GM23248 (cell line): Measurements from ENCODE around the gene ATP7B. TPM values are rescaled to one million over a fixed set of nuclear protein-coding genes. Genes with fewer than 3 reads are reported as not detected.

Source experiments
- DNase-seq: peaks from one replicate; pipeline ENCODE4 v3.0.0-alpha.2; 2015
- H2AFZ ChIP-seq: fragments of 200-600 bp; sonication (generic); 2 replicates; pipeline ENCODE4 v1.6.1; 2016; ENCODE audit warnings: antibody characterized with exemption
- H3F3A ChIP-seq: fragments of 200-600 bp; sonication (generic); 2 replicates; pipeline ENCODE4 v1.6.1; 2016; ENCODE audit warnings: mild to moderate bottlenecking, antibody characterized with exemption, mixed run types; ENCODE audit not compliant: insufficient read depth
- H3K27ac ChIP-seq: fragments of 200-600 bp; sonication (generic); 2 replicates; pipeline ENCODE4 v1.5.1; 2016; ENCODE audit warnings: mild to moderate bottlenecking
- H3K27me3 ChIP-seq: fragments of 200-600 bp; sonication (generic); replicated peaks from 2 replicates; pipeline ENCODE4 v1.6.1; 2016; ENCODE audit warnings: mild to moderate bottlenecking; ENCODE audit not compliant: insufficient read depth
- H3K36me3 ChIP-seq: fragments of 200-600 bp; sonication (generic); 2 replicates; pipeline ENCODE4 v1.6.1; 2016; ENCODE audit warnings: low read depth, mild to moderate bottlenecking
- H3K4me1 ChIP-seq: fragments of 200-600 bp; sonication (generic); 2 replicates; pipeline ENCODE4 v1.6.1; 2016; ENCODE audit warnings: mild to moderate bottlenecking; ENCODE audit not compliant: insufficient read depth
- H3K4me2 ChIP-seq: fragments of 200-600 bp; sonication (generic); one replicate; pipeline ENCODE4 v1.6.1; 2016; ENCODE audit warnings: mild to moderate bottlenecking; ENCODE audit not compliant: unreplicated experiment
- H3K4me3 ChIP-seq: fragments of 200-600 bp; sonication (generic); 2 replicates; pipeline ENCODE4 v1.5.1; 2016; ENCODE audit warnings: mild to moderate bottlenecking
- H3K79me2 ChIP-seq: fragments of 200-600 bp; sonication (generic); 2 replicates; pipeline ENCODE4 v1.6.1; 2016; ENCODE audit warnings: mild to moderate bottlenecking; ENCODE audit not compliant: insufficient read depth
- H3K9ac ChIP-seq: fragments of 200-600 bp; sonication (generic); 2 replicates; pipeline ENCODE4 v1.6.1; 2016; ENCODE audit warnings: mild to moderate bottlenecking
- H3K9me2 ChIP-seq: fragments of 200-600 bp; sonication (generic); 2 replicates; pipeline ENCODE4 v1.6.1; 2016; ENCODE audit warnings: mixed run types, mild to moderate bottlenecking, moderate library complexity; ENCODE audit not compliant: insufficient read depth
- H3K9me3 ChIP-seq: fragments of 200-600 bp; sonication (generic); one replicate; pipeline ENCODE4 v1.6.1; 2017; ENCODE audit warnings: low read depth
- H4K20me1 ChIP-seq: fragments of 200-600 bp; sonication (generic); 2 replicates; pipeline ENCODE4 v1.6.0; 2016; ENCODE audit not compliant: insufficient read depth
- EZH2 ChIP-seq: fragments of 200-600 bp; sonication (generic); IDR thresholded peaks from 2 replicates; pipeline ENCODE4 v1.6.1; 2018; ENCODE audit warnings: antibody characterized with exemption, mild to moderate bottlenecking; ENCODE audit not compliant: insufficient read depth, poor library complexity, severe bottlenecking
- EZH2phosphoT487 ChIP-seq: fragments of 200-600 bp; sonication (generic); IDR thresholded peaks from 2 replicates; pipeline ENCODE4 v1.6.1; 2018; ENCODE audit warnings: antibody characterized with exemption, moderate library complexity, mild to moderate bottlenecking, low read depth; ENCODE audit not compliant: insufficient read depth
- WGBS, 2 experiments: methylation state at CpG; one replicate each; pipeline ENCODE4 v1.1.6; 2015 to 2017; ENCODE audit warnings: low lambda C conversion rate in 2 of 2, low coverage in 1 of 2; ENCODE audit errors: missing lambda C conversion rate in 2 of 2; 5-methylcytosine and 5-hydroxymethylcytosine counted together
- in situ Hi-C: fragments of 300-500 bp; cut with MboI; formaldehyde crosslinking; loops from 2 replicates; pipeline ENCODE4 v1.15.0; 2020
- polyA plus RNA-seq: library from polyadenylated mRNA; unstranded; fragments of >200 nt; fragmentation: Nextera tagmentation; extraction: Ambion mirVana; gene quantifications from 2 replicates; pipeline ENCODE4 v1.2.1, GENCODE V29; 2016
- total RNA-seq: library from RNA; depleted of rRNA; stranded (reverse); fragments of >200 nt; shearing (Covaris generic); gene quantifications from 2 replicates; pipeline ENCODE4 v1.2.3, GENCODE V29; 2014

ATP7B gene
- total and polyA plus RNA-seq, 2 experiments from 2014 or later = 0.10 to 0.32 TPM

GRCh38 chr13:51966186-51966585 lies 45.1 kb downstream of the ATP7B start:
- Histone ChIP-seq H3K27ac (no peak overlapping the region), H3K4me1 (no peaks in the 10 kb centered on the region), H3K9me2 (no peaks in the 10 kb centered on the region), H4K20me1 (no peaks in the 10 kb centered on the region), H3K9ac (no peak overlapping the region), H3F3A (no peaks in the 10 kb centered on the region), H3K79me2 (no peaks in the 10 kb centered on the region), H2AFZ (no peak overlapping the region), H3K27me3 (no peaks in the 10 kb centered on the region), H3K4me2 (no peak overlapping the region), H3K4me3 (no peak overlapping the region), H3K36me3 (no peaks in the 10 kb centered on the region), H3K9me3 (no peaks in the 10 kb centered on the region)
- in situ Hi-C loops = no loop called here
- DNase-seq = no peak
- WGBS, 2 experiments = 70 to 76% methylated on average over 10 of the region's 10 CpGs
- TF ChIP-seq EZH2 = no peak
- no peak for TF ChIP-seq EZH2phosphoT487

- H3K9me3 ChIP-seq = no peaks in the 10 kb centered on the region
- in situ Hi-C loops = no loop called here
- no peak overlapping the region for H2AFZ ChIP-seq
- no peaks in the 10 kb centered on the region for H3K36me3 ChIP-seq
- H3K79me2 ChIP-seq = no peaks in the 10 kb centered on the region
- H3K4me1 ChIP-seq = no peaks in the 10 kb centered on the region
- no peak overlapping the region for H3K4me3 ChIP-seq
- H3F3A ChIP-seq = no peaks in the 10 kb centered on the region
- no peaks in the 10 kb centered on the region for H3K27me3 ChIP-seq
- H3K4me2 ChIP-seq = no peak overlapping the region
- no peaks in the 10 kb centered on the region for H3K9me2 ChIP-seq
- no peak overlapping the region for H3K27ac ChIP-seq
- no peaks in the 10 kb centered on the region for H4K20me1 ChIP-seq
- H3K9ac ChIP-seq = no peak overlapping the region
- DNase-seq = no peak
- WGBS, 2 experiments = 76 to 77% methylated on average over 5 of the region's 5 CpGs
- TF ChIP-seq EZH2phosphoT487 (no peak), EZH2 (no peak)
Measured at GRCh38 chr13:51961493-51962403, 49.5 kb downstream of the ATP7B start.

GRCh38 chr13:51960766-51961165 lies 50.5 kb downstream of the ATP7B start:
- H3K9me2 ChIP-seq = no peaks in the 10 kb centered on the region
- H3K4me3 ChIP-seq = no peak overlapping the region
- in situ Hi-C loops = no loop called here
- H4K20me1 ChIP-seq = no peaks in the 10 kb centered on the region
- TF ChIP-seq EZH2phosphoT487 = no peak
- TF ChIP-seq EZH2 = no peak
- H3K4me2 ChIP-seq = no peak overlapping the region
- H3K27ac ChIP-seq = no peak overlapping the region
- H3K79me2 ChIP-seq = no peaks in the 10 kb centered on the region
- no peak for DNase-seq
- H3K9me3 ChIP-seq = no peaks in the 10 kb centered on the region
- no peak overlapping the region for H3K9ac ChIP-seq
- no peak overlapping the region for H2AFZ ChIP-seq
- H3K36me3 ChIP-seq = no peaks in the 10 kb centered on the region
- WGBS, 2 experiments = 50 to 69% methylated on average over 4 of the region's 4 CpGs
- no peaks in the 10 kb centered on the region for H3K4me1 ChIP-seq
- no peaks in the 10 kb centered on the region for H3K27me3 ChIP-seq
- H3F3A ChIP-seq = no peaks in the 10 kb centered on the region

GRCh38 chr13:51959773-51960172 lies 51.5 kb downstream of the ATP7B start:
- Histone ChIP-seq H3K79me2 (no peaks in the 10 kb centered on the region), H3K27me3 (no peaks in the 10 kb centered on the region), H3K4me2 (no peak overlapping the region), H2AFZ (no peak overlapping the region), H4K20me1 (no peaks in the 10 kb centered on the region), H3K9me3 (no peaks in the 10 kb centered on the region), H3K4me3 (no peak overlapping the region), H3K9ac (no peak overlapping the region), H3K27ac (no peak overlapping the region), H3K36me3 (no peaks in the 10 kb centered on the region), H3K9me2 (no peaks in the 10 kb centered on the region), H3K4me1 (no peaks in the 10 kb centered on the region), H3F3A (no peaks in the 10 kb centered on the region)
- in situ Hi-C loops = no loop called here
- no peak for DNase-seq
- TF ChIP-seq EZH2 (no peak), EZH2phosphoT487 (no peak)
- 73 to 80% methylated on average over 3 of the region's 3 CpGs for WGBS, 2 experiments

- no peak overlapping the region for H2AFZ ChIP-seq
- in situ Hi-C loops = no loop called here
- WGBS, 2 experiments = 52 to 61% methylated on average over 8 of the region's 8 CpGs
- H3F3A ChIP-seq = no peaks in the 10 kb centered on the region
- H3K9me2 ChIP-seq = no peaks in the 10 kb centered on the region
- 0 out of 2 replicates have a peak, but pooled peaks cover 2% of the 10 kb centered on the region for H3K27me3 ChIP-seq
- no peaks in the 10 kb centered on the region for H4K20me1 ChIP-seq
- H3K27ac ChIP-seq = no peak overlapping the region
- no peak for DNase-seq
- no peaks in the 10 kb centered on the region for H3K79me2 ChIP-seq
- no peak overlapping the region for H3K4me2 ChIP-seq
- no peak overlapping the region for H3K9ac ChIP-seq
- no peaks in the 10 kb centered on the region for H3K4me1 ChIP-seq
- TF ChIP-seq EZH2phosphoT487 (no peak), EZH2 (no peak)
- H3K36me3 ChIP-seq = no peaks in the 10 kb centered on the region
- H3K9me3 ChIP-seq = no peaks in the 10 kb centered on the region
- H3K4me3 ChIP-seq = no peak overlapping the region
Measured at GRCh38 chr13:51958217-51958547, 53.1 kb downstream of the ATP7B start.
